GM18499 (cell line): ENCODE results near the gene FBXO36.
"Not testable (repeated sequence)": the region's sequence is repeated elsewhere in the genome, so short reads cannot be mapped to it uniquely, and the experiment has no call there.

Experiments
- ATAC-seq: cut with Tn5 transposase; IDR thresholded peaks from one replicate; pipeline ENCODE4 v1.9.1; 2021; ENCODE audit warnings: moderate number of reproducible peaks; ENCODE audit not compliant: insufficient read depth, unreplicated experiment

The FBXO36 gene, protein sequence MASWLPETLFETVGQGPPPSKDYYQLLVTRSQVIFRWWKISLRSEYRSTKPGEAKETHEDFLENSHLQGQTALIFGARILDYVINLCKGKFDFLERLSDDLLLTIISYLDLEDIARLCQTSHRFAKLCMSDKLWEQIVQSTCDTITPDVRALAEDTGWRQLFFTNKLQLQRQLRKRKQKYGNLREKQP

DNA sequence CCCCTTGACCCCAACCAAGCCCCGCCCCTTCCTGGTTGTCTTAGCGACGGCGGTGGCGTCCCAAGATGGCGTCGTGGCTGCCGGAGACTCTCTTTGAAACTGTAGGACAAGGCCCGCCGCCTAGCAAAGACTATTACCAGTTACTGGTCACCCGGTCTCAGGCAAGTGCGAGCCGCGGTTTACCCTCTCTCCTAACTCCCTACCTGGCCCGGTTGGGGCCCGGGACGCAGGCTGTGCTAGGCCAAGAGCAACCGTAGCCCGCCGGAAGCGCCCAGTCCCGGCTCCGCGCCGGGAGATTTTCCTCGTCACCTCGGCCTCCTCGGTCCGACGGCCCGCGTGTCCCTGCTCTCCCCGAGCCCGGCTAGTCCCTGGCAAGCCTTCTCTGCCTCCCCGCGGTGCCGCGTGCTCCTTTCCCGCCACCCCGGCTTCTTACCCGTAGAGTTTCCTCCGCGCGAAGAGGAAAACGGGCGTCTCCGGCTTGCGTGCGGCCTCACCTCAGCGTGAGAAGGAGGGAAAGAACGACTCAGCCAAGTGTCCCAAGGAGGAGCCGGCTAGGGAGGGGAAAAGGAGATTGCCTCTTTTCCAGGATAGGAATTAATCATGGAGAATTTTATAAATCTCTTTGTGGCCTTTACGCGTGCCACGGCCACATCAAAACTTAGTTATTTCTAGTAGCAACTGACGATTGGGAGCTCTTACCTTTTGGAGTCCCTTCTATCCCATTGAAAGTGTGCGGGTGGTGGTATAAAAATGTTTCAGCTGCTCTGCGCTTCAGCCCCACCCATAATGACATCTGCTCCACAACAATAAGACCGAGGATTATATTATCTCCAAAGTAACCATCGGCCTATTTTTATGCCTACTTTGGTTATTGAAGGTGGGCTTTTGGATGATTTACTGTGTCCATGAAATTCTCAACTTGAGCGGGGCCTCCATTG, at the start of gene FBXO36:
Gene FBXO36, plus strand, starts transcription at position 55 of the 938 bp plus-strand sequence. Its CDS starts 11 bp downstream, at position 66.
- ATAC-seq: peak; percentile 49

DNA sequence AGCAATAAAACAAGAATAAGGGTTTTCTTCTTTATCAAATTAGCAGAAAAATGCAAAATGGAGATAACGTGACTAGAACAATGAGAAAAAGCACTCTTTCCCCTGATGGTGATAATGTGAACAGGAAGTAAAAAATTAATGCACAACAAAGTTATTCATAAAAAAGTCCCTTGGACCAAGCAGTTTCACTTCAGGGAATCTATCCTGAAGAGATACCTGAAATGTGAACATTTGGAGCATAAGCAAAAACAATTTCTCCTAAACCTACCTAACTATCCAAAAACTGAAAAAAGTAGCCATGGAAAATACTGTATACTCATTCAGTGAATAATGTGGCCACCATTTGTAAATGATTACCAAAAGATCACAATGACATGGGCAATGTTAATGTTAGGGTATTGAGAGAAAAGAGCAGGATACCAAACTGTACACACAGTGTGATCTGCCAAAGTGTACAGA, 49.2 kb upstream of the FBXO36 start:
- ATAC-seq: peak; percentile 80

DNA sequence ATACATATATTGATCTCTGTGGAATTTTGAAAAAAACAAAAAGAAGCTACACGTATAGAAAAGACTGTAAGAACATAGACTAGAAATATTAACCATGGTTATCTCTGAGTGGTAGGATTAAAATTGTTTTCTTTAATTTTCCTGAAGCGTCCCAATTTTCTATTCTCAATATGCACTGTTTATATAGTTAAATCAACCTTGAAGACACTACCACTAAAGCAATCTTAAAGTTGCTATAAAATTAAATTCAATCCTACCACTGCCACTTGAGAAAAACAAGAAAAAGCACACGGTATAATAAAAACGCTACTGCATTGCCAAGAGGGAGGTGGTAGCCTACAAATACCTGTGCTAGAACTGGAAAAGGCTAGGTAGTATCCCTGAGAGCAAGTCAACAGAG, 47.7 kb upstream of the FBXO36 start:
- no peak for ATAC-seq

DNA sequence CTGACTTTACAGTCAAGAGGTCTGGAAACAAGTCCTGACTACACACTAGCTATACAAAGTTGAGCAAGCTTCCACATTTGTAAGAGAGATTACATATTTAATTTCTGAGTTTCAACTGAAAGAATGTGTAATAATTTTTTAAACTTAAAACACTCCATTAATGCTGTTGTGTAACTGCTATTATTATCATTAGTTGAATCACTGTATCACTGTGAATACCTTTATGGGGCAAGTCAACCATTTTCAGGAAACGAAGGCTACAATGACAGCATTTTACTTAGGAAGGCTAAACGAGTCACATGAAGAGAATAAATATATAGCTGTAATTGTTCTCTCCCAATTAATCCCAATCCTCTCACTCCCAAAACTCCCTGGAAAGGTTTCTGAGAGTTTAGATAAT, 46.8 kb upstream of the FBXO36 start:
- ATAC-seq: no peak

DNA sequence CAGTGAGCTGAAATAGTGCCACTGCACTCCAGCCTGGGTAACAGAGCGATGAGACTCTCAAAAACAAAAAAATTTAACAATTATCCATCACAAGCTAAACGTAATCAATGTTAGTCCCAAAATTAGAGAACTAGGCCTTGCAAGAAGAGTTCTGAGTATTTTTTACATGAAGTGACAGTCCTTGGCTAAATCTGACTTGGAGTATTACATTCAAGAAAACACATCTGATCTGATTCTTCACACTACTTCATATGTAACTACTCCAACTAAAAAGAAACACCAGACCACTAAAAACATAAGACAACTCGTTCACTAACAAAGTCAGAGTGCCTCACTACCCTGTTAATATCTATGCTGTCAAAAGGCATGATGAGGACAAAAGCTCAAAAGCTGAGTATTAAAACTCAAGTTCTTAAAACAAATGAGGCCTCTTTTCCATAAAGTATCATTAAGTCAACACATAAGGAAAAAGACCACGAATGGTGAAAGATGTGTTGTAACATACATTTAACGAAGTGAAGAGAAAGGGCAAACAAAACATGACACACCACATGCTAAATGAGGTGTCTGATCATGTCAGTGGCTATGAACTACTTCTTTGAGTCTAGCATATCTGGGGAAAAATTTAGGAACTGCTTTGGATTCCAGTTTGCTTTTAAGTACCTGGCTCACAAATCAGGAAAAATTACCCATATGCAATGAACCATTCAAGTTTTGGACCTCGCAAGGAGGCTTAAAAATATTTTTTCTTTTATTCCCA, 42.9 kb upstream of the FBXO36 start:
- ATAC-seq: no peak

DNA sequence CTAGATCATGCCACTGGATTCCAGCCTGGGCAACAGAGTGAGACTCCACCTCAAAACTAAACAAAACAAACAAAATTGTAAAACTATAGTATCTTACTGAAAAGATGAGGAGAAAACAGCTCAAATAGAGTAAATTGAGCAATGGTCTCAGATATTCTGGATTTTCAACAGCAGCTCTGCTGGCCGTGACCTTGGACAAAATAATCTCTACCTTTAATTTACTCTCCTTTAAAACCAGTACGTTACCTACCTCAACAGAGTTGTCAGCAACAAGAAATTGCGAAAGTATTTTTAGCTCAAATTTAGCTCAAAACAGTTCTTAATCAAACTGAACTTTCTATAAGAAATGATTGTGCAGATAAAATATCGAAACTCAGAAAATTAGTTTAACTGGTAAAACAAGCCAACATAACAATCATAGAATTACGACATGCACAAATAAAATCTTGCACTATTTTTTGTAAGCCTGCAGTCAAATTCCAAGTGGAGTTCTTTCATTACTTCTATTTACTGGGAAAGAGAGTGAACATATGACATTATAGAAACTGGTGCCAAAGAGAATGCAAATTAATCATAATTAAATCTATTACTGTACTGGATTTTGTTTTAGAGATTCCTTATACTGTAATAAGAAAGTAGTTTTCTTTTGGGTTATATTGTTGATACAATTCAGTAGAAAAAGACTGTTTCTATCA, 41.3 kb upstream of the FBXO36 start:
- no peak for ATAC-seq

DNA sequence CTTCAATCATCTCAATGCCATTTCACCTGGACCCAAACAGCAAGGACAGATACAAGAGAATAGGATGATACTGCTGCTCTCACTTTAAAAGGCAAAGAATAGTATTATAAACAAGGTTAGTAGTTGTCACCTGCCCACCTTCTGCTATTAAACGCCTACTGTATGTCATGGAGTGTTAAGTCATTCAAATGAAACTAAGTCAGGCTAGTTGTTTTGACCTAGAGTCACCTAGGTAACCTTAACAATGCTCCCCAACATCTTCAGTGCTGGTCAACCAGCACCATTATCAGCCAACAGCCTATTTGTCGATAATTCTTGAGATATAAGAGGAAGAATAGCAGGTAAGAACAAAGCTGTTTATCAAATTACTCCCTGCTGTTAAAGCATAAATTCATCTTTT, 39.7 kb upstream of the FBXO36 start:
- no peak for ATAC-seq

DNA sequence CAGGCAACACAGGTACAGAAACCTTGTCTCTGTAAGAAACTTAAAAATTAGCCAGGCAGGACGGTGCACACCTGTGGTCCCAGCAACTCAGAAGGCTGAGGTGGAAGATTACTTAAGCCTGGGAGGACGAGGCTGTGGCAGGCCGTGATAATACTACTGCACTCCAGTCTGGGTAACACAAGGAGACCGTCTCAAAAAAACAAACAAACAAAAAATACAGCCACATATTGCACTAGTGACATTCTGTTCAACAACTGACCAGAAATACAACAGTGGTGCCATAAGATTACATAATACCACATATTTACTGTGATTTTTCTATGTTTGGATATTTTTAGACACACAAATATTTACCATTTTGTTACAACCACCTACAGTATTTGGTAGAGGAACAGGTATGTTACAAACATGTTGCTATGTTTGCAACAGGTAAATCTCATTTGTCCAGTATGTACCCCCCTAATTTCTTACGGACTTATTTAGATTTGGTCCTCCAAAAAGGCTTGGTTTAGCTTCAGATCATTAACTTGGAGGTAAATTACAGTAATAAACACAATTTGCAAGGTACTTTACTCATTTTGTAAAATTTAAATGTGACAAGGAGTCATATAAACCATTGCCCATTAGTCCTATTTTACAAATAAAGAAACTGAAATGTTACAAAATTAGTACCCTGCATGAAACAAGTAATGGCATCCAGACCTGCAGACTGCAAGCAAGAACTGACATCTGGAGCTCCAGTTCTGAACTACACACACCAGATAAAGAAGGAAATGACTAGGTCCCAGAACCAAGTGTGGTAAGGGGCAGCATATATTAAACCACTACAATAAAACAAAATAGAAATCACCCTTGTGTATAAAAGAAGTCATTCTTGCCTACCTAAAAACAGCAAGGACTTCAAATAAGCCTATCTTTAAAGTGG, 37.3 kb upstream of the FBXO36 start:
- ATAC-seq: no peak

DNA sequence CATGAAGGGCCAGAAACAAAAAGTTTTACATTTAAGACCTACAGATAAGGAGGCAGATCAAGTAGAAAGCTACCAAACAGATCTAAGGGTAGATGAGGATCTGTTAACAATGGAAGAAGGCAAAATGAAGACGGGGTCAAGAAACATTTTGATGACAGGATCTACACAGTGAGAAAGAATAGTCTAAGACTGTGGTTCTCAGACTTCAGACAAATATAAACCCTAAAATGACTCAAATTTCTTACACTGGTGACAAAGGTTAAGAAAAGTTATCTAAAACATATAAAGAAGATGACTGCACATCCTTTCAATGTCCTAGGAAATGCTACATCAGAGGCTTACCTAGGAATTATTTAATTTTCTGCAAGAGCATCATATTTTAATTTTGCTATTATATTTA, 34.9 kb upstream of the FBXO36 start:
- no peak for ATAC-seq

DNA sequence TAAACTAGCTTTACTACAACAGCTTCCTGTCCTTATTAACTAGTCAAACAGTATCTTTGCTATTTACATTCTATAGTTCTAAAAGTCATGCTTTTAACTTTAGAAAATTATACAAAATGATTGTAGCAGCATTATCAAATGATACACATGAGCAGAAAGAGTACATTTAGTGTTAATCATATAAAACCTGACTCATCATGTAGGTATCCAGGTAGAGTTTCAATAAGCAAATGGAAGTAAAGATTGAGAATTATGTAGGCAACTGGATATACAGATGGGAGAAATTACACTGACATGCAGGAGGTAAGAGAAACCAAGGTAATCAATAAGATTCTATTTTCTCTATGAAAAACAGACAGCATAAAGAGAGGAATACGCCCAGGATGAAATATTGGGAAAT, 34.3 kb upstream of the FBXO36 start:
- ATAC-seq: no peak

DNA sequence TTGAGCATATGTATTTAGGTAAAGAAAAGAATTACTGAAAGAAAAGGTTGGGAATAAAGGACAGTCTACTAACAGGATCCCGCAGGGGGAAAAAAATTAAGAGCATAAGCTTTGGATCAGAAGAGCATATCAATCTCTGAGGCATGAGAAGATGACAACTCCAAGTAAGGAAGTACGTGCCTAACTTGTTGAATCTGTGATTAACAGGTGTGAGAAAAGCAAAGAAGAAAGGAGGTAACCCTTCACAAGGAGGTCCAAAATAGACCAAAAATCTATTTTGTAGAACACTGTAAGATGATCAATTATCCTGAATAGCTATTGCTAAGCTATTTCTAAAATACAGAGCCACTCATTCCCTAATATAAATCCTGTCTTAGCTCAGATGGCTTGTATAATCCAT, 33.3 kb upstream of the FBXO36 start:
- no peak for ATAC-seq

DNA sequence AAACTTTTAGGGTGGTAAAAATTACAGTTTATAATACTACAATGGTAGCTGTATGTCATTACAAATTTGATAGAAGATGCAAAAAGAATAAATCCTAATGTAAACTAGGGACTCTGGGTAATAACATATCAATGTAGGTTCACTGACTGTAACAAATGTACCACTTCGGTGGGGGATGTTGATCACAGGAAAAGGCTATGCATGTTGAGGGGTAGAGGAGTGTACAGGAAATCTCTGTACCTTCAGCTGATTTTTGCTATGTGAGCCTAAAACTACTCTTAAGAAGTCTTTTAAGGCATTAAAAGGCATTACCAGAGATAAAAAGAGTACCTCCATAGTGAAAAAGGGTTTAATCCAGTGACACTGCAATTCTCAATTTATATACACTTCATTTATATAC, 25.4 kb upstream of the FBXO36 start:
- no peak for ATAC-seq

DNA sequence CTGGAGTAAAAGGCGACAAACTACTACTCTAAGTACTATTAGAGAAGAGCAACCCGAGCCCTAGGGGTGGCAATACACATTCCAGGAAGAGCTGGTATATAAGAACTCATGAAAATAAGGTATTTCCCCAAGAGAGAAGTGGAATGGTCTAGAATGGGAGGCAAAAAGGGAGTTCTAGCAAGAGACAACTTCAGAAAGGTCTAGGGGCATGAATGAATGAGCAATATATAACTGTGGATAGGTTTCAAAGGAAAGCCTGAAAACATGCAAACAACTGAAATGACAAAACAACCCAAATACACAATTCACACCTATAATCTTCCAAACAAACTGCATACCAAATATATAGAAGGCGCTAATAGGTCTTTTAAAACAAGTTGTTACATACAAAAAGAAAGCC, 22.7 kb upstream of the FBXO36 start:
- ATAC-seq: no peak

DNA sequence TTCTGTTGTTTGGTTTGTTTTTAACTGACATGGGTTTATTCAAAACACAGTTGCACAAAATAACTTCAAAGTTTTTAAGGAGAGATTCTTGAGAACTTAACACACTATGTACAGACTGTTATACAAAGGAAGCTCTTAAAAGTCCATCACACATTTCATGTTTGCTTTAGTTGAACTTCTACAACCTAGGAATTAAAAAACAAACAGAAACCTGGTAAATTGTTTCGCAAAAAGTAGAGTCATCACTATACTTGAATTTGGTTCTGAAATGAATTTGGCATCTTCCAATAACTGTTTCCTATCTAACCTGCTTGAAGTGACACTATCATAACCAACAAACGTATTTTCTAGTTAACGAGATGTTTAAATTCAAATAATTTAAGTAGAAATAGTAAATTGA, 22.3 kb upstream of the FBXO36 start:
- ATAC-seq: no peak

DNA sequence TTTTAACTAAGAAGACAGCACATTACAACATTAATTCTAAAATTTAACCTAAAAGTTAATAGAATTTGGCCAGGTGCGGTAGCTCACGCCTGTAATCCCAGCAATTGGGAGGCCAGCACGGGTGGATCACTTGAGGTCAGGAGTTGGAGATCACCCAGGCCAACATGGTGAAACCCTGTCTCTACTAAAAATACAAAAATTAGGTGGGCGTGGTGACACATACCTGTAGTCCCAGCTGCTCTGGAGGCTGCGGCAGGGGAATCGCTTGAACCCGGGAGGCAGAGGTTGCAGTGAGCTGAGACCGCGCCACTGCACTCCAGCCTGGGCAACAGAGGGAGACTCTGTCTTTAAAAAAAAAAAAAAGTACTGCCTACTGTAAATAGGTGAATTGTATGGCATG, 21.8 kb upstream of the FBXO36 start:
- not testable (repeated sequence) for ATAC-seq

DNA sequence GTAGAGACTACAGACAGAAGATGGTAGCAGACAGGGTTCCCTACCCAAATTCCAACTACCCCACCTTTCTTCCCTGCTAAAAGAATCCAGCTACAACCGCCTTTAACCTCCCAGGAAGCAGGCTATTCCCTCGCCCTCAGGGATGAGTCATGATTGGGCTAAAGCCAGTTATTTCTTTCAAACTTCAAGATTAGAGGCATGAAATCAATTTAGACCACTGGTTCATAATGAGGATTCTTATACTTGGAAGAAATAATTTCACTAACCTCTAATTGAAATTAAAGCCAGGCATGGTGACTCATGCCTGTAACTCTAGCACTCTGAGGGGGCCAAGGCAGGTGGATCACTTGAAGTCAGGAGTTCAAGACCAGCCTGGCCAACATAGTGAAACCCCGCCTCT, 20.5 kb upstream of the FBXO36 start:
- ATAC-seq: no peak

DNA sequence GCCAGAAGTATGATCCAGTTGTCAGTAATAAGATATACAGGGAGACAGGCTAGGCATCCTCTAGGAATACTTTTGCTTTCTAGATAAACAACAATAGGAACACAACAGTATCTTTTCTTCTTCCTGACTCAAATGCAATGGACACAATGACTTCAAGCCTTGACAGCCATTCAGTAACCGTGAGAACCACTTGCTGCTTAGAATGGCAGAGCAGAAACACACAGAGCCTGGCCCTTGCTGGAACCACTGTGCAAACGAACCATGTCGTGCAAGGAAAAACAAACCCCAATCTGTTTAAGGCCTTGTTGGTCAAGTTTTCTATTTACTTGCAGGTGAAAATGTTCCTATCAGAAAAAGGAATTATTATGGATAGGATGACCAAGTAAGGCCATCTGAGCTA, 19.3 kb upstream of the FBXO36 start:
- no peak for ATAC-seq

DNA sequence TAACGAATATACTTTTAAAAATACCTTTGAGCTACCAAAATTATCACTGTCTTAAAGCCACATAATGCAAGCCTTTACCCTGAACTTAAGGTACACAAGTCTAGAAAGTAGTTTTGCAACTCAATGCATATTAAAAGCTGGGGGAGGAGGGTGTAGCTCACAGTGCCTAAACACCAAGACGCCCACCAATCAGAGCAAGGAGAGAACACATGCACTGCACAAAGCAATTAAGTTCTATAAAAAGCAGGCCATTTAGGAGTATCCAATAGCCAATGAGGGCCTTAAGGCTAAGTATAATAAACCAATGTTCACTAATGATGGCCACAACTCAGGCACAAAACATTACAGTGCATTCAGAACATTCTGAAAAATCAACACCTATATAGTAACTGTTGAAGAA, 16.7 kb upstream of the FBXO36 start:
- ATAC-seq: no peak

DNA sequence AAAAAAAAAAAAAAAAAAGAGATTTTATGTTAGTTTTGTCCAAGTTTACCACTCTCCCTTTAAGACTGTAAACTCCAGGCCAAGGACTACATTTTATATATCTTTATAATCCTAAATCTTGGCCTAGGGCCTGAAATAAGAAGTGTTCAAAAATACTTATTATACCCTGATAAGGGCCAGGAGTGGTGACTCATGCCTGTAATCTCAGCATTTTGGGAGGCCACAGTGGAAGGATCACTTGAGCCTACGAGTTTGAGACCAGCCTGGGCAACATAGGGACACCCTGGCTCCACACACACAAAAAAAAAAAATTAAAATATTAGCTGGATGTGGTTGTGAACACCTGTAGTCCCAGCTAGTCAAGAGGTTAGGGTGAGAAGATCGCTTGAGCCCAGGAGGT, 13.2 kb upstream of the FBXO36 start:
- ATAC-seq: no peak
